ENCODE results near the gene ISG20L2.
"Not testable (repeated sequence)": the region's sequence is repeated elsewhere in the genome, so short reads cannot be mapped to it uniquely, and the experiment has no call there.

The ISG20L2 gene

DNA sequence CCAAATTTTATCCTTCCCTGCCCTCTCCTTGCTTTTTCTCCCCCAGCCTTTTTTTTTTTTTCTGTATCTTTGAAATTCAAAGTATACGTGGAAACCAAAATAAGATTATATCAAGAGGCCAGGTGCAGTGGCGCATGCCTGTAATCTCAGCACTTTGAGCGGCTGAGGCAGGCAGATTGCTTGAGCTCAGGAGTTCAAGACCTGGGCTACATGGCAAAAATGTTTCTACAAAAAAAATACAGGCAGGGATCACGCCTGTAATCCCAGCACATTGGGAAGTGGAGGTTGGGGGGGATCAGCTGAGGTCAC, 32.2 kb upstream of the ISG20L2 start:
- no peak for DNase-seq (ENCODE audit: low read depth)

DNA sequence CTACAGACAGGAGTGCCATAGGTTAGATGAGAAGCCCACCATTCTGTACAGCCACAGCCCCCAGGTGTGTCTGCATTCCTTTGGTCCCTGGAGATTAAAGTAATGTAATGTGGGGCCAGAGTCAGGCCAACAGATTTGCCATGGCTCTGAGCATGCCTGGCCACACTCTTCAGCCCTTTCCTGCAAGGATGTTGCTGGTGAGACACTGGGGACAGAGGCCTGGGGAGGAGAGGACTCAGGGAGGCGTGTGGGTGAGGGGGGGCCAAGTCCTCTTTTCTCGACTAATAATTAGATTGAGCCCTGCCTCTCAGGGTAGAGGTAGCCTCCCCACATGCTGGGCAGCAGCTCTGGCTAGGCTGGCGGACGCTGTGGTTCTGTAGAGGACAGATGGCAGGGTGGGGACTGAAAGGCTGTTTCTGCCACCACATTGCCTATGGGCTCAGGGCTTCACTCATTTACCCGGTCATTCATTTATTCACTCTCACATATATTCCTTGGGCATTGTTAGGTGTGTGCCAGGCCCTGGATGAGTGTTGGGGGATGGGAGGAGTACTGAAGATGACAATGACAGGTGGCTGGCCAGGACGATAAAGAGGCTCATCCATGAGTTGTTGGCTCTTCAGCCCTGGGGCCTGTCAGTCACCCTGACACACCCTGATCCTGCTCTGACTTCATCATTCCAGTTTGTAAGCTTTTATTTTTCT, 31.7 kb upstream of the ISG20L2 start:
- TF ChIP-seq, protein P1, sequence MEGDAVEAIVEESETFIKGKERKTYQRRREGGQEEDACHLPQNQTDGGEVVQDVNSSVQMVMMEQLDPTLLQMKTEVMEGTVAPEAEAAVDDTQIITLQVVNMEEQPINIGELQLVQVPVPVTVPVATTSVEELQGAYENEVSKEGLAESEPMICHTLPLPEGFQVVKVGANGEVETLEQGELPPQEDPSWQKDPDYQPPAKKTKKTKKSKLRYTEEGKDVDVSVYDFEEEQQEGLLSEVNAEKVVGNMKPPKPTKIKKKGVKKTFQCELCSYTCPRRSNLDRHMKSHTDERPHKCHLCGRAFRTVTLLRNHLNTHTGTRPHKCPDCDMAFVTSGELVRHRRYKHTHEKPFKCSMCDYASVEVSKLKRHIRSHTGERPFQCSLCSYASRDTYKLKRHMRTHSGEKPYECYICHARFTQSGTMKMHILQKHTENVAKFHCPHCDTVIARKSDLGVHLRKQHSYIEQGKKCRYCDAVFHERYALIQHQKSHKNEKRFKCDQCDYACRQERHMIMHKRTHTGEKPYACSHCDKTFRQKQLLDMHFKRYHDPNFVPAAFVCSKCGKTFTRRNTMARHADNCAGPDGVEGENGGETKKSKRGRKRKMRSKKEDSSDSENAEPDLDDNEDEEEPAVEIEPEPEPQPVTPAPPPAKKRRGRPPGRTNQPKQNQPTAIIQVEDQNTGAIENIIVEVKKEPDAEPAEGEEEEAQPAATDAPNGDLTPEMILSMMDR (IDR thresholded peaks at IDR 0.05; ENCODE audit: insufficient read depth, low read depth, low read length, missing control alignments): no peak
- no peak overlapping the region for H3K4me3 ChIP-seq (ENCODE audit: low read length)

More for the DNA sequence above, 32.2 kb upstream of the ISG20L2 start:
- TF ChIP-seq, protein P1 (IDR thresholded peaks at IDR 0.05; ENCODE audit: insufficient read depth, low read depth, low read length, missing control alignments): no peak
- no peak overlapping the region for H3K4me3 ChIP-seq (ENCODE audit: low read length)

DNA sequence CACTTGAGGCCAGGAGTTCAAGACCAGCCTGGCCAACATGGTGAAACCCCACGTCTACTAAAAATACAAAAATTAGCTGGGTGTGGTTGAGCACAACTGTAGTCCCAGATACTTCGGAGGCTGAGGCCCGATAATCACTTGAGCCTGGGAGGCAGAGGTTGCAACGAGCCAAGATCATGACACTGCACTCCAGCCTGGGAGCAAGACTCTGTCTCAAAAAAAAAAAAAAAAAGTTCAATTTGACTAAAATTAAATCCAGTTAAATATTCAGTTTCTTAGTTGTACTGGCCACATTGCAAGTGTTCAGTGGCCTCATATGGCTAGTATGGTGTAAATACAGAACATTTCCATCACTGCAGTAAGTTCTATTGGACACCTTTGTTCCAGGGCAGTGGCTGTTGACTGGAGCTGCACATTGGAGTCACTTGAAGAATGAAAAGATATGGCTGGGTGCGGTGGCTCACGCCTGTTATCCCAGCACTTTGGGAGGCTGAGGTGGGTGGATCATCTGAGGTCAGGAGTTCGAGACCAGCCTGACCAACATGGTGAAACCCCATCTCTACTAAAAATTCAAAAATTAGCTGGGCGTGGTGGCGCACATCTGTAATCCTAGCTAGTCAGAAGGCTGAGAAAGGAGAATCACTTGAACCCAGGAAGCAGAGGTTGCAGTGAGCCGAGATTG, 29.1 kb upstream of the ISG20L2 start:
- H3K4me3 ChIP-seq (ENCODE audit: low read length); DNase-seq (ENCODE audit: low read depth): not testable (repeated sequence)

More for the DNA sequence above, 31.7 kb upstream of the ISG20L2 start:
- DNase-seq (ENCODE audit: low read depth): peak; percentile 33

DNA sequence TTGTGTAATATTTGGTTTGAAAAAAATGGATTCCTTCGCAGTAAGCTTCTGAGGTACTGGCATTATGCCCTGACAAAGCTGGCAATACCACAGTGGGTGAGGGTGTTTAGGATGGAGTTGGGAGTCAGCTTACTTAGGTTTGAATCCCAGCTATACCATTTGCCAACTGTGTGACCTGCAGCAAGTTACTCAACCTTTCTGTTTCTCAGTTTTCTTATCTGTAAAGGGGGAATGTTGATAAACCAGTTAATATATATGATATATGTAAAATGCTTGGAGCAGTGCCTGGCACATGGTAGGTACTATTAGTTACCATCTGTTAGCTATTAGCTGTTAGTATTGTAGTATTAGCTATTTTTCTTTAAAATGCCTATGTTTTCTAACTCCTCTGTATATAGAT, 27.8 kb upstream of the ISG20L2 start:
- DNase-seq (ENCODE audit: low read depth): no peak
- H3K4me3 ChIP-seq (ENCODE audit: low read length): no peak overlapping the region
- TF ChIP-seq, protein P1 (IDR thresholded peaks at IDR 0.05; ENCODE audit: insufficient read depth, low read depth, low read length, missing control alignments): no peak

DNA sequence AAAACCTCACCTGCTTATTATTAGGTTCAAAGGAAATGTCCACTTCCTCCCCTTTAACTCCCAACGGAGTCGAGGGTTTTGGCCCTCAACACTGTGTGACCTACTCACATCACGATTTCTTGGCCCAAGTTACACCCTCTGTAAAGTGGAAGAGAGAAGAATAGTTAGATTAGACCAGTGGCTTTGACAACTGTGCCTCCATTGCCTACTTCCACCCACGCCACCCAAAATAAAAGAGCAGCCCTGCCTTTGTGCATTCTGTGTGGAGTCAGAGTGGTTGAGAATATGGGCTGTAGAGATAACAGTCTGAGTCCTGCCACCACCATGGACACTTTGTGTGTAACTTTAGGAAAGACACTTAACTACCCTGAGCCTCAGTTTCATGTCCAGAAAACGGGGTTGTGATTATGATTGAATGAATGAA, 27.0 kb upstream of the ISG20L2 start:
- TF ChIP-seq, protein P1 (IDR thresholded peaks at IDR 0.05; ENCODE audit: insufficient read depth, low read depth, low read length, missing control alignments): no peak
- no peak for DNase-seq (ENCODE audit: low read depth)
- H3K4me3 ChIP-seq (ENCODE audit: low read length): no peak overlapping the region

DNA sequence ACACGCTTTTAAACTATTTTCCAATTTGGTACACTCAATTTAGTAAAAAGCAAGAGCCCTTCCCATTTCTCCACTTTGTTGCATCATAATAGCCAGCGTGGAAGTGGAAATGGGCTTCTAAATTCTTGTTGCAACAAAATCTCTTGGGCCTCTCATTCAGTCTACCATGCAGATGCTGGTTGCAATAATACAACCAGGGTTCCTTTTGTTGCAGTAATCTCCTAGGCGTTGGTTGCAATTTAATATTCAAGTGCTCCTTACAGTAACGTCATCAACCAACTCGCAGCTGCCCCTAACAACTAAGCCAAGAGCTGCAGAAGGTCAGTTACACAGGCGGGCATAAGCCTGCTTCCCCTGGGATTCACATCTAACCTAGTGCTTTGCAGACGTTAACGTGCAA, 25.7 kb upstream of the ISG20L2 start:
- TF ChIP-seq, protein P1 (IDR thresholded peaks at IDR 0.05; ENCODE audit: insufficient read depth, low read depth, low read length, missing control alignments): no peak
- no peak for DNase-seq (ENCODE audit: low read depth)
- H3K4me3 ChIP-seq (ENCODE audit: low read length): no peak overlapping the region

DNA sequence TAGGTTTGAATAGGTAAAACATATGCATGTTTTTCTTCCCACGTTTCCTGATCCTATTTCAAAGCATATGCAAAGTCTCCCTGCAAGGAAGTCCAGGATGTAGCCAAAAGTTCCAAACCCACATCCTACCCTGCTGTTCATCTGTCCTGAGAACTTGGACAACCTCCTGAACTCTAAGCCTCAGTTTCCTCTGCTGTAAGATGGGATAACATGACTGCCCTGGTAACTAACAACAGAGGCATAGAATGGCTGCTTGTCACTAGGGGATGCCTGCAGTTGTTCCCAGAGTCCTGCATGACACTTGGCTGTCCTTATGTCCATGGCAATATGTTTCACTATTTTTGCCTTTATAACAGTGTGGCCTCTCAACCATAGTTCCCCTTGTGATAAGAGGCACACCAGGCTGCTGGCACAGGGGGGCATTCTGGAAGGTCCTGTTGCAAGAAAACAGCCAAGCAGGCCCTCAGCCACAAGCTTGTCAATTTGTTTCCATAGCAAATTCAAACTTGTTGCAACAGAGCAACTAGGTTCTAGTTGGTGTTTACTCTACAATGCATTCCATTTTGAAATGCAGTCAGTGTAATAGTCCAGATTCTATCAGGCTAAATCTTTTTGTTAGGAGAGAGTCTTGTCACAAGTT, 24.4 kb upstream of the ISG20L2 start:
- H3K4me3 ChIP-seq (ENCODE audit: low read length): peak overlapping the region; percentile 84
- TF ChIP-seq, protein P1 (IDR thresholded peaks at IDR 0.05; ENCODE audit: insufficient read depth, low read depth, low read length, missing control alignments): no peak
- peak; percentile 18 for DNase-seq (ENCODE audit: low read depth)
